H1 (cell line): ENCODE measurements around the gene TBX4. TPM values are rescaled to one million over a fixed set of nuclear protein-coding genes. Genes with fewer than 3 reads are reported as not detected.

Experiments used
- CTCF ChIA-PET: fragments of 300-600 bp; sonication (Branson Sonifier 250); formaldehyde crosslinking; loops from one replicate; lab custom pipeline; 2021; ENCODE audit not compliant: partially characterized antibody; lab: Charles Lee
- POLR2A ChIA-PET: fragments of 300-600 bp; sonication (Branson Sonifier 250); formaldehyde crosslinking; loops from one replicate; lab custom pipeline; 2021; ENCODE audit warnings: inconsistent platforms; ENCODE audit not compliant: partially characterized antibody; lab: Charles Lee
- DNase-seq, 2 experiments: peaks; one replicate each; pipeline versions ENCODE4 v3.0.0 to v3.0.0-alpha.2; 2010 to 2022; ENCODE audit warnings: low spot score in 2 of 2, low read depth in 1 of 2, mixed read lengths in 1 of 2
- FAIRE-seq: peaks from 2 replicates; lab custom pipeline; 2011; peaks lifted over from hg19 to GRCh38; lab: Jason Lieb, UNC
- H2AFZ ChIP-seq: 2 replicates; pipeline ENCODE4 v1.8.1; 2012; ENCODE audit warnings: low read length, inconsistent platforms
- H2AK5ac ChIP-seq: 2 replicates; pipeline ENCODE4 v1.6.1; 2013; ENCODE audit warnings: low read depth, low read length
- H2BK120ac ChIP-seq: replicated peaks from 2 replicates; pipeline ENCODE3; 2013; ENCODE audit warnings: low read depth, low read length, inconsistent platforms
- H2BK12ac ChIP-seq: 2 replicates; pipeline ENCODE4 v1.6.1; 2013; ENCODE audit warnings: low read depth, low read length
- H2BK15ac ChIP-seq: 2 replicates; pipeline ENCODE4 v1.6.1; 2013; ENCODE audit warnings: low read length
- H2BK20ac ChIP-seq: 2 replicates; pipeline ENCODE4 v1.6.1; 2013; ENCODE audit warnings: low read length
- H2BK5ac ChIP-seq: 2 replicates; pipeline ENCODE4 v1.6.1; 2013; ENCODE audit warnings: low read depth, low read length
- H3K14ac ChIP-seq: 2 replicates; pipeline ENCODE4 v1.6.1; 2013; ENCODE audit warnings: inconsistent platforms; ENCODE audit not compliant: insufficient read length
- H3K18ac ChIP-seq: 2 replicates; pipeline ENCODE4 v1.6.1; 2013; ENCODE audit warnings: low read length; ENCODE audit errors: extremely low read depth
- H3K23ac ChIP-seq: 2 replicates; pipeline ENCODE4 v1.6.1; 2013; ENCODE audit warnings: inconsistent platforms; ENCODE audit not compliant: insufficient read length
- H3K23me2 ChIP-seq: 2 replicates; pipeline ENCODE4 v1.6.1; 2013; ENCODE audit warnings: low read depth, low read length
- H3K27ac ChIP-seq: 2 replicates; pipeline ENCODE4 v1.6.1; 2011; ENCODE audit warnings: low read depth, low read length, inconsistent platforms
- H3K27me3 ChIP-seq, 4 experiments: replicated peaks in 1 of 4; 1 replicate in 1 of 4; 2 replicates in 3 of 4; pipeline versions ENCODE4 v1.6.1 to v1.8.1; 2011 to 2013; ENCODE audit warnings: low read length in 3 of 4, mild to moderate bottlenecking in 3 of 4, inconsistent platforms in 2 of 4, mixed read lengths in 2 of 4, moderate library complexity in 1 of 4; ENCODE audit not compliant: control insufficient read depth in 3 of 4, insufficient read depth in 3 of 4; ENCODE audit errors: extremely low read depth in 1 of 4
- H3K36me3 ChIP-seq, 4 experiments: 2 replicates each; pipeline versions ENCODE4 v1.6.1 to v1.8.1; 2011 to 2013; ENCODE audit warnings: mild to moderate bottlenecking in 4 of 4, low read length in 3 of 4, moderate library complexity in 2 of 4, control low read depth in 1 of 4, inconsistent platforms in 1 of 4; ENCODE audit not compliant: insufficient read depth in 4 of 4, control insufficient read depth in 2 of 4
- H3K4ac ChIP-seq: replicated peaks from 2 replicates; pipeline ENCODE3; 2013; ENCODE audit warnings: low read length, low read depth, mixed read lengths, inconsistent platforms; ENCODE audit not compliant: insufficient read length
- H3K4me1 ChIP-seq, 4 experiments: replicated peaks in 1 of 4; 1 replicate in 1 of 4; 2 replicates in 3 of 4; pipeline versions ENCODE4 v1.6.1 to v1.8.1; 2011 to 2013; ENCODE audit warnings: low read length in 3 of 4, inconsistent platforms in 2 of 4, mixed read lengths in 1 of 4; ENCODE audit not compliant: insufficient read depth in 4 of 4, control insufficient read depth in 3 of 4
- H3K4me2 ChIP-seq, 2 experiments: 2 replicates each; pipeline versions ENCODE4 v1.6.1 to v1.8.1; 2011 to 2013; ENCODE audit warnings: low read depth in 2 of 2, low read length in 2 of 2, control low read depth in 1 of 2, inconsistent platforms in 1 of 2, mild to moderate bottlenecking in 1 of 2; ENCODE audit not compliant: insufficient read depth in 1 of 2
- H3K4me3 ChIP-seq, 4 experiments: fragments of 200-600, 300-600 bp in 1 of 4; sonication (generic), shearing (Covaris generic), sonication (Bioruptor Twin) in 1 of 4; 2 replicates each; pipeline versions ENCODE4 v1.5.1 to v1.8.1; 2011 to 2016; ENCODE audit warnings: low read length in 4 of 4, low read depth in 3 of 4, control low read depth in 2 of 4, inconsistent platforms in 2 of 4, mild to moderate bottlenecking in 2 of 4, mixed read lengths in 1 of 4, moderate library complexity in 1 of 4; ENCODE audit not compliant: insufficient read depth in 2 of 4; ENCODE audit errors: extremely low read depth in 1 of 4
- H3K56ac ChIP-seq: replicated peaks from 2 replicates; pipeline ENCODE3; 2013; ENCODE audit warnings: low read depth, mild to moderate bottlenecking, mixed read lengths, low read length, inconsistent platforms; ENCODE audit not compliant: insufficient read length
- H3K79me1 ChIP-seq: 2 replicates; pipeline ENCODE4 v1.6.1; 2013; ENCODE audit warnings: low read depth, low read length, control low read depth
- H3K79me2 ChIP-seq, 2 experiments: 2 replicates each; pipeline versions ENCODE4 v1.6.1 to v1.8.1; 2012 to 2013; ENCODE audit warnings: low read length in 2 of 2, mild to moderate bottlenecking in 2 of 2, inconsistent platforms in 1 of 2; ENCODE audit not compliant: insufficient read depth in 2 of 2, control insufficient read depth in 1 of 2
- H3K9ac ChIP-seq, 4 experiments: replicated peaks in 1 of 4; 1 replicate in 1 of 4; 2 replicates in 3 of 4; pipeline versions ENCODE4 v1.6.1 to v1.8.1; 2011 to 2013; ENCODE audit warnings: low read depth in 3 of 4, low read length in 3 of 4, control low read depth in 2 of 4, mild to moderate bottlenecking in 2 of 4, moderate library complexity in 2 of 4, inconsistent platforms in 1 of 4; ENCODE audit errors: extremely low read depth in 1 of 4
- H3K9me3 ChIP-seq, 2 experiments: 2 replicates each; pipeline versions ENCODE4 v1.6.1 to v1.8.1; 2012 to 2013; ENCODE audit warnings: mild to moderate bottlenecking in 2 of 2, moderate library complexity in 2 of 2, control low read depth in 1 of 2, inconsistent platforms in 1 of 2, low read depth in 1 of 2, low read length in 1 of 2, mixed read lengths in 1 of 2; ENCODE audit not compliant: insufficient read depth in 2 of 2
- H4K20me1 ChIP-seq, 2 experiments: replicated peaks in 1 of 2; 2 replicates each; pipeline versions ENCODE3 to v1.8.1; 2011 to 2013; ENCODE audit warnings: inconsistent platforms in 2 of 2, low read length in 2 of 2, mild to moderate bottlenecking in 1 of 2; ENCODE audit not compliant: insufficient read depth in 2 of 2, control insufficient read depth in 1 of 2
- H4K5ac ChIP-seq: 2 replicates; pipeline ENCODE4 v1.6.1; 2013; ENCODE audit warnings: low read length, low read depth, mixed read lengths, inconsistent platforms; ENCODE audit not compliant: insufficient read length
- H4K8ac ChIP-seq: 2 replicates; pipeline ENCODE4 v1.8.0; 2013; ENCODE audit warnings: mild to moderate bottlenecking, moderate library complexity, low read length, inconsistent platforms; ENCODE audit not compliant: insufficient read depth; ENCODE audit errors: extremely low read depth
- H4K91ac ChIP-seq: replicated peaks from 2 replicates; pipeline ENCODE3; 2013; ENCODE audit warnings: low read length, mixed read lengths, inconsistent platforms; ENCODE audit not compliant: insufficient read length
- BCL11A ChIP-seq, 2 experiments: IDR thresholded peaks; one replicate each; pipeline ENCODE4 v1.6.1; 2011; ENCODE audit warnings: low read depth in 2 of 2, low read length in 2 of 2, mild to moderate bottlenecking in 2 of 2
- CHD1 ChIP-seq: IDR thresholded peaks from 2 replicates; pipeline ENCODE4 v1.6.1; 2012; ENCODE audit warnings: low read depth, low read length, improper control_type of control experiment
- CHD2 ChIP-seq: IDR thresholded peaks from 2 replicates; pipeline ENCODE4 v1.6.1; 2012; ENCODE audit warnings: low read length, improper control_type of control experiment
- HDAC6 ChIP-seq: IDR thresholded peaks from one replicate; pipeline ENCODE4 v1.7.1; 2012; ENCODE audit warnings: low read depth, mild to moderate bottlenecking, inconsistent platforms, low read length, moderate library complexity
- JUND ChIP-seq: IDR thresholded peaks from 2 replicates; pipeline ENCODE4 v1.6.1; 2011; ENCODE audit warnings: mild to moderate bottlenecking, improper control_type of control experiment, low read length
- KDM1A ChIP-seq: fragments of 200-600, 300-600 bp; sonication (generic); IDR thresholded peaks from 2 replicates; pipeline ENCODE4 v1.7.1; 2016; ENCODE audit warnings: mild to moderate bottlenecking, low read length, borderline replicate concordance
- MAX ChIP-seq: IDR thresholded peaks from 2 replicates; pipeline ENCODE4 v1.6.1; 2012; ENCODE audit warnings: inconsistent platforms
- NANOG ChIP-seq: IDR thresholded peaks from 2 replicates; pipeline ENCODE4 v1.6.1; 2011; ENCODE audit warnings: low read length, low read depth, mild to moderate bottlenecking, inconsistent platforms; ENCODE audit not compliant: insufficient read depth, poor library complexity, severe bottlenecking
- POU5F1 ChIP-seq: IDR thresholded peaks from 2 replicates; pipeline ENCODE4 v1.6.1; 2011; ENCODE audit warnings: low read depth, mild to moderate bottlenecking, low read length, moderate library complexity
- RXRA ChIP-seq: IDR thresholded peaks from 2 replicates; pipeline ENCODE4 v1.6.1; 2011; ENCODE audit warnings: low read depth, mild to moderate bottlenecking, low read length, moderate library complexity; ENCODE audit not compliant: insufficient read depth
- SAP30 ChIP-seq: fragments of 300-600 bp; sonication (generic); IDR thresholded peaks from 2 replicates; pipeline ENCODE4 v1.7.1; 2012; ENCODE audit warnings: low read length, moderate library complexity, mild to moderate bottlenecking, inconsistent platforms; ENCODE audit not compliant: insufficient read depth, insufficient replicate concordance
- TBP ChIP-seq: IDR thresholded peaks from 2 replicates; pipeline ENCODE4 v1.6.1; 2011; ENCODE audit warnings: low read depth, low read length, improper control_type of control experiment
- polyA plus RNA-seq, 7 experiments: library from polyadenylated mRNA; depleted of rRNA in 3 of 7; stranded (reverse) in 5 of 7; unstranded in 2 of 7; fragments of >200 nt in 5 of 7; fragments of 200-250 nt in 2 of 7; gene quantifications; 1 replicate in 5 of 7; 2 replicates in 1 of 7; 4 replicates in 1 of 7; pipeline versions ENCODE4 v1.2.1 to v1.2.3, GENCODE V29; 2011 to 2013; ENCODE audit warnings: missing spikeins in 2 of 7, mixed read lengths in 2 of 7
- total RNA-seq: library from RNA; stranded (reverse); fragmentation: NEBNext Ultra II Directional; extraction: Animal tissue kit (Norgen Biotek cat#: 25700); gene quantifications from 2 replicates; pipeline ENCODE4 v1.2.1, GENCODE V29; 2021
- TF ChIP-seq, protein P1 (sequence below), 3 experiments: IDR thresholded peaks; 1 replicate in 2 of 3; 2 replicates in 1 of 3; pipeline versions ENCODE4 v1.5.1 to v1.6.1; 2011; ENCODE audit warnings: low read length in 3 of 3, mild to moderate bottlenecking in 3 of 3, inconsistent platforms in 2 of 3, low read depth in 1 of 3, moderate library complexity in 1 of 3; ENCODE audit not compliant: insufficient read depth in 1 of 3; ENCODE audit errors: control extremely low read depth in 1 of 3

The TBX4 gene
- total and polyA plus RNA-seq, 2 of the 8 experiments (the other 6 are each of a cell fraction or from before 2014, with no cell fraction given) = 0.02 TPM; not detected in 1

DNA sequence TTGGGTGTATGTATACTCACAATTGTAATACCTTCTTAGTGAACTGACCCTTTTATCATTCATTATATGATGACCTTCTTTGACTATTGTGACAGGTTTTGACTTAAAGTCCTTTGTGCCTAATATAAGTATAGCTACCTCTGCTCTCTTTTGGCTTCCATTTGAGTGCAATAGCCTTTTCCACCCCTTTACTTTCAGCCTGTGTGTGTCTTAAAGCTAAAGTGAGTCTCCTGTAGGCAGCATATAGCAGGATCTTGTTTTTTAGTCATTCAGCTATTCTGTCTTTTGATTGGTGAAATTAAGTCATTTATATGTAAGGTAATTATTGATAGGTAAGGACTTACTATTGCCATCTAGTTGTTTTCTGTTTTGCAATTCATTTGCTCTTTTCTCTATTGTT is 15.9 kb upstream of the TBX4 start:
- H2BK20ac ChIP-seq = no peak overlapping the region
- no peak overlapping the region for H3K18ac ChIP-seq
- no peak overlapping the region for H2BK120ac ChIP-seq
- CTCF ChIA-PET = interaction anchor here (1.3 to 2.2 kb wide), 2 partner anchors 13 to 16 kb away, joined by 4 to 5 read pairs; no protein-coding TSS in a partner anchor
- no peaks in the 10 kb centered on the region for H3K79me2 ChIP-seq
- FAIRE-seq (no peak), DNase-seq (no peak)
- H3K36me3 ChIP-seq = no peaks in the 10 kb centered on the region
- no peak overlapping the region for H3K4me2 ChIP-seq
- no peak overlapping the region for H3K9ac ChIP-seq
- H2AFZ ChIP-seq = no peak overlapping the region
- H3K4me1 ChIP-seq = no peaks in the 10 kb centered on the region
- H2BK12ac ChIP-seq = no peak overlapping the region
- no peaks in the 10 kb centered on the region for H3K79me1 ChIP-seq
- H3K9me3 ChIP-seq = no peaks in the 10 kb centered on the region; a peak in 2 of 4 replicates
- H4K20me1 ChIP-seq = no peaks in the 10 kb centered on the region
- H3K23me2 ChIP-seq = no peaks in the 10 kb centered on the region; the same call in 1 of the 2 replicates
- POLR2A ChIA-PET = no interaction called here
- H3K56ac ChIP-seq = no peak overlapping the region
- no peak overlapping the region for H3K14ac ChIP-seq
- no peak overlapping the region for H2AK5ac ChIP-seq
- no peak overlapping the region for H3K4ac ChIP-seq
- H4K8ac ChIP-seq = no peak overlapping the region
- no peak overlapping the region for H3K23ac ChIP-seq
- H2BK15ac ChIP-seq = no peak overlapping the region
- no peak overlapping the region for H2BK5ac ChIP-seq
- H3K27ac ChIP-seq = no peak overlapping the region
- no peak overlapping the region for H3K4me3 ChIP-seq
- no peak overlapping the region for H4K5ac ChIP-seq
- no peak overlapping the region for H4K91ac ChIP-seq
- no peaks in the 10 kb centered on the region for H3K27me3 ChIP-seq
- no peak for TF ChIP-seq CHD1
- TF ChIP-seq JUND = no peak
- TF ChIP-seq CHD2 = no peak
- TF ChIP-seq, protein P1, sequence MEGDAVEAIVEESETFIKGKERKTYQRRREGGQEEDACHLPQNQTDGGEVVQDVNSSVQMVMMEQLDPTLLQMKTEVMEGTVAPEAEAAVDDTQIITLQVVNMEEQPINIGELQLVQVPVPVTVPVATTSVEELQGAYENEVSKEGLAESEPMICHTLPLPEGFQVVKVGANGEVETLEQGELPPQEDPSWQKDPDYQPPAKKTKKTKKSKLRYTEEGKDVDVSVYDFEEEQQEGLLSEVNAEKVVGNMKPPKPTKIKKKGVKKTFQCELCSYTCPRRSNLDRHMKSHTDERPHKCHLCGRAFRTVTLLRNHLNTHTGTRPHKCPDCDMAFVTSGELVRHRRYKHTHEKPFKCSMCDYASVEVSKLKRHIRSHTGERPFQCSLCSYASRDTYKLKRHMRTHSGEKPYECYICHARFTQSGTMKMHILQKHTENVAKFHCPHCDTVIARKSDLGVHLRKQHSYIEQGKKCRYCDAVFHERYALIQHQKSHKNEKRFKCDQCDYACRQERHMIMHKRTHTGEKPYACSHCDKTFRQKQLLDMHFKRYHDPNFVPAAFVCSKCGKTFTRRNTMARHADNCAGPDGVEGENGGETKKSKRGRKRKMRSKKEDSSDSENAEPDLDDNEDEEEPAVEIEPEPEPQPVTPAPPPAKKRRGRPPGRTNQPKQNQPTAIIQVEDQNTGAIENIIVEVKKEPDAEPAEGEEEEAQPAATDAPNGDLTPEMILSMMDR (IDR thresholded peaks at IDR 0.05; ENCODE audit: control extremely low read depth in 1 of 3, insufficient read depth in 1 of 3, low read depth in 1 of 3, low read length in 3 of 3) = no peak
- no peak for TF ChIP-seq NANOG
- TF ChIP-seq KDM1A = no peak
- no peak for TF ChIP-seq RXRA
- no peak for TF ChIP-seq TBP
- no peak for TF ChIP-seq MAX
- TF ChIP-seq HDAC6 = no peak
- TF ChIP-seq POU5F1 = no peak
- no peak for TF ChIP-seq SAP30
- TF ChIP-seq BCL11A (IDR thresholded peaks at IDR 0.05; ENCODE audit: low read depth in 2 of 2, low read length in 2 of 2) = no peak
